HL-60 (cell line): ENCODE measurements around the gene MORC4.

Experiments
- DNase-seq, 2 experiments: peaks; one replicate each; pipeline ENCODE4 v3.0.0-alpha.2; 2010 to 2020; ENCODE audit warnings: low read depth in 1 of 2, low spot score in 1 of 2
- H3K27ac ChIP-seq: fragments of 250-450 bp; sonication (Bioruptor Pico); replicated peaks from 2 replicates; pipeline ENCODE4 v1.5.1; 2020; ENCODE audit warnings: mild to moderate bottlenecking, moderate library complexity
- H3K27me3 ChIP-seq: fragments of 250-450 bp; sonication (Bioruptor Pico); 2 replicates; pipeline ENCODE4 v1.5.1; 2021; ENCODE audit warnings: mild to moderate bottlenecking, moderate library complexity; ENCODE audit not compliant: insufficient read depth, poor library complexity, severe bottlenecking
- H3K4me3 ChIP-seq: replicated peaks from 2 replicates; pipeline ENCODE4 v1.5.1; 2011; ENCODE audit warnings: mild to moderate bottlenecking, control low read depth, low read length; ENCODE audit not compliant: insufficient read depth
- GABPA ChIP-seq: IDR thresholded peaks from 2 replicates; pipeline ENCODE4 v1.6.1; 2012; ENCODE audit warnings: low read depth
- POLR2AphosphoS5 ChIP-seq: IDR thresholded peaks from 2 replicates; pipeline ENCODE4 v1.6.1; 2012; ENCODE audit warnings: low read depth
- SPI1 ChIP-seq: IDR thresholded peaks from 2 replicates; pipeline ENCODE4 v1.6.1; 2012; ENCODE audit warnings: low read depth, mild to moderate bottlenecking, borderline replicate concordance
- TF ChIP-seq, protein P1 (sequence below): IDR thresholded peaks from 2 replicates; pipeline ENCODE4 v1.6.1; 2012; ENCODE audit warnings: low read depth; ENCODE audit not compliant: insufficient replicate concordance
- TF ChIP-seq, protein P2 (sequence below): IDR thresholded peaks from one replicate; pipeline ENCODE4 v1.5.1; 2011; ENCODE audit warnings: low read length, control low read depth, inconsistent platforms; ENCODE audit not compliant: insufficient read depth

Gene MORC4

DNA sequence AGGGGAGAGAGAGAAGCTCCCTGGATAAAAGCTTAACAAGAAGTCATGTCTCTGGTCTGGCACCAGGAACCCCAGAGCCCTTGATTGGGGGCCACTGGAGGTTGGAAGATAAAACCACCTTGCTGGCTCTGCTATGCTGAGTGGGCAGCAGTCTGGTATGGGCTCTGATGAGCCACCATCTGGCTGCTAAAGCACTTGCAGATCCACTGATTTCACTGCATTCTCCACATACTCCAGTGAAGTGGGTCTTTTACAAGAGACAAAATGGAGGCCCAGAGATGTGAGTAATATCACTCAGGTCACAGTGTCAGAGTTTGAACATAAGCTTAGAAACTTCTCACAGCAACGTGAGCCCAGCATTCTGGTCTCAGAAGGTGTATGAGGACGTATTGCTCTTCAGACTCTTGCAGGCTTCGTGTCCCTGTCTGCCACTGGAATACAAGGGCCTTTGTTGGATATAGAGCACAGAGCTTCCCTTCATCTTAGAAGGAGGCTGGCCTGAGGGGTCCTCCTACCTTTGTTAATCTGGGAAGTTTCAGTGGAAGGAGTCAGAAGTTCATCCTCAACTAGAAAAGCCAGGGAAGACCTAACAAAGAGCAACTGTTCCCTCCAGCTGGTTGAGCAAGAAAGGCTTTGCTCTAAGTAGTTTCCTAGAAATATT, 68.1 kb downstream of the MORC4 start:
- Histone ChIP-seq H3K27ac (no peak overlapping the region), H3K27me3 (peaks cover 6% of the 10 kb centered on the region), H3K4me3 (no peak overlapping the region)
- TF ChIP-seq, protein P1, sequence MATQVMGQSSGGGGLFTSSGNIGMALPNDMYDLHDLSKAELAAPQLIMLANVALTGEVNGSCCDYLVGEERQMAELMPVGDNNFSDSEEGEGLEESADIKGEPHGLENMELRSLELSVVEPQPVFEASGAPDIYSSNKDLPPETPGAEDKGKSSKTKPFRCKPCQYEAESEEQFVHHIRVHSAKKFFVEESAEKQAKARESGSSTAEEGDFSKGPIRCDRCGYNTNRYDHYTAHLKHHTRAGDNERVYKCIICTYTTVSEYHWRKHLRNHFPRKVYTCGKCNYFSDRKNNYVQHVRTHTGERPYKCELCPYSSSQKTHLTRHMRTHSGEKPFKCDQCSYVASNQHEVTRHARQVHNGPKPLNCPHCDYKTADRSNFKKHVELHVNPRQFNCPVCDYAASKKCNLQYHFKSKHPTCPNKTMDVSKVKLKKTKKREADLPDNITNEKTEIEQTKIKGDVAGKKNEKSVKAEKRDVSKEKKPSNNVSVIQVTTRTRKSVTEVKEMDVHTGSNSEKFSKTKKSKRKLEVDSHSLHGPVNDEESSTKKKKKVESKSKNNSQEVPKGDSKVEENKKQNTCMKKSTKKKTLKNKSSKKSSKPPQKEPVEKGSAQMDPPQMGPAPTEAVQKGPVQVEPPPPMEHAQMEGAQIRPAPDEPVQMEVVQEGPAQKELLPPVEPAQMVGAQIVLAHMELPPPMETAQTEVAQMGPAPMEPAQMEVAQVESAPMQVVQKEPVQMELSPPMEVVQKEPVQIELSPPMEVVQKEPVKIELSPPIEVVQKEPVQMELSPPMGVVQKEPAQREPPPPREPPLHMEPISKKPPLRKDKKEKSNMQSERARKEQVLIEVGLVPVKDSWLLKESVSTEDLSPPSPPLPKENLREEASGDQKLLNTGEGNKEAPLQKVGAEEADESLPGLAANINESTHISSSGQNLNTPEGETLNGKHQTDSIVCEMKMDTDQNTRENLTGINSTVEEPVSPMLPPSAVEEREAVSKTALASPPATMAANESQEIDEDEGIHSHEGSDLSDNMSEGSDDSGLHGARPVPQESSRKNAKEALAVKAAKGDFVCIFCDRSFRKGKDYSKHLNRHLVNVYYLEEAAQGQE: no peak
- TF ChIP-seq POLR2AphosphoS5 (no peak), SPI1 (no peak), GABPA (no peak)
- DNase-seq: no peak

DNA sequence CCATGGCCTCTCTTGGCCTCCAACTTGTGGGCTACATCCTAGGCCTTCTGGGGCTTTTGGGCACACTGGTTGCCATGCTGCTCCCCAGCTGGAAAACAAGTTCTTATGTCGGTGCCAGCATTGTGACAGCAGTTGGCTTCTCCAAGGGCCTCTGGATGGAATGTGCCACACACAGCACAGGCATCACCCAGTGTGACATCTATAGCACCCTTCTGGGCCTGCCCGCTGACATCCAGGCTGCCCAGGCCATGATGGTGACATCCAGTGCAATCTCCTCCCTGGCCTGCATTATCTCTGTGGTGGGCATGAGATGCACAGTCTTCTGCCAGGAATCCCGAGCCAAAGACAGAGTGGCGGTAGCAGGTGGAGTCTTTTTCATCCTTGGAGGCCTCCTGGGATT, 71.8 kb downstream of the MORC4 start:
- Histone ChIP-seq H3K27ac (no peak overlapping the region), H3K27me3 (no peaks in the 10 kb centered on the region), H3K4me3 (no peak overlapping the region)
- no peak for TF ChIP-seq GABPA
- TF ChIP-seq SPI1: no peak
- TF ChIP-seq, protein P2, sequence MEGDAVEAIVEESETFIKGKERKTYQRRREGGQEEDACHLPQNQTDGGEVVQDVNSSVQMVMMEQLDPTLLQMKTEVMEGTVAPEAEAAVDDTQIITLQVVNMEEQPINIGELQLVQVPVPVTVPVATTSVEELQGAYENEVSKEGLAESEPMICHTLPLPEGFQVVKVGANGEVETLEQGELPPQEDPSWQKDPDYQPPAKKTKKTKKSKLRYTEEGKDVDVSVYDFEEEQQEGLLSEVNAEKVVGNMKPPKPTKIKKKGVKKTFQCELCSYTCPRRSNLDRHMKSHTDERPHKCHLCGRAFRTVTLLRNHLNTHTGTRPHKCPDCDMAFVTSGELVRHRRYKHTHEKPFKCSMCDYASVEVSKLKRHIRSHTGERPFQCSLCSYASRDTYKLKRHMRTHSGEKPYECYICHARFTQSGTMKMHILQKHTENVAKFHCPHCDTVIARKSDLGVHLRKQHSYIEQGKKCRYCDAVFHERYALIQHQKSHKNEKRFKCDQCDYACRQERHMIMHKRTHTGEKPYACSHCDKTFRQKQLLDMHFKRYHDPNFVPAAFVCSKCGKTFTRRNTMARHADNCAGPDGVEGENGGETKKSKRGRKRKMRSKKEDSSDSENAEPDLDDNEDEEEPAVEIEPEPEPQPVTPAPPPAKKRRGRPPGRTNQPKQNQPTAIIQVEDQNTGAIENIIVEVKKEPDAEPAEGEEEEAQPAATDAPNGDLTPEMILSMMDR: no peak
- TF ChIP-seq POLR2AphosphoS5: no peak
- TF ChIP-seq, protein P1: no peak
- DNase-seq: no peak

DNA sequence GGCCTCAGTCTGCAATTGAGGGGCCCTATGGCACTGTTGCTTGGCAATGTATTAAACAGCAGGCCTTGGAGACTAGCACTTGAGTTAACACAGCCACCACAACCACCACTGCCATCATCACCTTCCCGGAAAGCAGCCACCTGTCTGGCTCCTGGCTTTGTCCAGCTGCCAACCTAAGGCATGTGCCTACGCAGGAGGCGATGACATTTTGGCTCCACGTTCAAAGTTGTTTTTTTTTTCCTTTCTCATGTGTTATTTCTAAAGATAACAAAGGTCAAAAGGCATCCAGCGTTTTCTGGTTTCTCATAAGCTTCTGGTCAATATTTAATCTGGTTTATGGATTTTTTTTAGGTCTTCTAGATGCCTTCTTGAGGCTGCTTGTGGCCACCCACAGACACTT, 72.3 kb downstream of the MORC4 start:
- no peak overlapping the region for H3K27ac ChIP-seq
- TF ChIP-seq SPI1 (no peak), GABPA (no peak), POLR2AphosphoS5 (no peak)
- TF ChIP-seq, protein P1: no peak
- TF ChIP-seq, protein P2: no peak
- no peak overlapping the region for H3K4me3 ChIP-seq
- no peaks in the 10 kb centered on the region for H3K27me3 ChIP-seq
- DNase-seq: no peak
